Adrenal gland (tissue), 12 donors: ENCODE measurements around the gene VHLL. TPM values are rescaled to one million over a fixed set of nuclear protein-coding genes. Genes with fewer than 3 reads are reported as not detected.
A peak's percentile ranks its signal among the peaks of the same experiment; 100 is the strongest.

ENCODE experiments used
- DNase-seq, 7 donors: peaks; one replicate each; pipeline ENCODE4 v3.0.0-alpha.2; 2019 to 2020
- H3K27ac ChIP-seq, 5 donors: fragments of 200-600 bp; sonication (generic) in 4 of 5; 1 replicate in 3 of 5; 2 replicates in 2 of 5; pipeline versions ENCODE4 v1.5.1 to v1.8.0; 2016 to 2020; ENCODE audit warnings: mild to moderate bottlenecking in 1 of 5
- H3K27me3 ChIP-seq: fragments of 200-600 bp; 2 replicates; pipeline ENCODE4 v1.8.0; 2021
- H3K36me3 ChIP-seq, 2 donors: fragments of 200-600 bp; replicated peaks in 1 of 2; 1 replicate in 1 of 2; 2 replicates in 1 of 2; pipeline versions ENCODE4 v1.5.1 to v1.8.0; 2018 to 2022
- H3K4me1 ChIP-seq, 2 donors: fragments of 200-600 bp; replicated peaks in 1 of 2; 1 replicate in 1 of 2; 2 replicates in 1 of 2; pipeline versions ENCODE4 v1.5.1 to v1.8.0; 2018 to 2021
- H3K4me3 ChIP-seq, 4 donors: fragments of 200-600 bp; sonication (generic) in 3 of 4; one replicate each; pipeline ENCODE4 v1.5.1; 2016 to 2018
- H3K9me3 ChIP-seq, 3 donors: fragments of 200-600 bp; sonication (generic) in 1 of 3; replicated peaks in 1 of 3; 1 replicate in 2 of 3; 2 replicates in 1 of 3; pipeline versions ENCODE4 v1.5.1 to v1.8.0; 2016 to 2021
- POLR2A ChIP-seq, 2 donors: fragments of 450-650 bp; IDR thresholded peaks; one replicate each; pipeline ENCODE4 v1.6.1; 2017; ENCODE audit warnings: antibody characterized with exemption in 2 of 2, mild to moderate bottlenecking in 2 of 2, moderate library complexity in 1 of 2
- WGBS, 4 donors: extraction: QIAGEN DNeasy Blood & Tissue Kit in 2 of 4; methylation state at CpG; one replicate each; pipeline versions ENCODE4 v1.1.5 to v1.1.7; 2013 to 2017; 5-methylcytosine and 5-hydroxymethylcytosine counted together
- intact Hi-C, 2 donors: fragments of 100-400 bp; cut with DNase I; formaldehyde crosslinking; loops; one replicate each; pipeline versions ENCODE4 v1.14.1 to v1.15.0; 2022 to 2023
- polyA plus RNA-seq, 3 donors: library from polyadenylated mRNA; stranded (reverse); fragments of 200-250 nt in 2 of 3; fragments of 350-450 nt in 1 of 3; fragmentation: Illumina TruSeq in 1 of 3; extraction: RNeasy Lipid Tissue Mini Kit (QIAGEN cat#74804) in 1 of 3; gene quantifications; one replicate each; pipeline ENCODE4 v1.2.3, GENCODE V29; 2013 to 2014
- total RNA-seq, 9 donors: library from RNA; depleted of rRNA in 4 of 9; stranded (reverse); fragments of >200 nt in 4 of 9; fragments of 120-200 nt in 1 of 9; fragmentation: NEBNext Ultra II Directional in 1 of 9; extraction: Animal tissue kit (Norgen Biotek cat#: 25700) in 1 of 9; gene quantifications; one replicate each; pipeline versions ENCODE4 v1.1.0 to v1.2.4, GENCODE V29; 2013 to 2023
- TF ChIP-seq, protein P1 (sequence below), 6 experiments: fragments of 450-650 bp in 4 of 6; fragments of 200-600 bp in 2 of 6; sonication (generic) in 1 of 6; IDR thresholded peaks; 1 replicate in 5 of 6; 2 replicates in 1 of 6; pipeline versions ENCODE4 v1.5.1 to v1.8.0; 2016 to 2021; ENCODE audit warnings: antibody characterized with exemption in 6 of 6, mild to moderate bottlenecking in 2 of 6, moderate library complexity in 1 of 6
- donor health status: healthy with polysubstance abuse.
- donor health status: Bipolar disorder and iron deficiency.
- donor health status: DM: yes; HTN: yes; CAD: no.
- donor health status: DM: no; HTN: no; CAD: no.
- donor health status: DM: no; HTN: no; CAD: no.
- donor health status: DM: yes; HTN: yes; CAD: no.

VHLL gene
- total and polyA plus RNA-seq, 12 donors = 0.39 to 0.72 (median 0.44) TPM; not detected in 9

DNA sequence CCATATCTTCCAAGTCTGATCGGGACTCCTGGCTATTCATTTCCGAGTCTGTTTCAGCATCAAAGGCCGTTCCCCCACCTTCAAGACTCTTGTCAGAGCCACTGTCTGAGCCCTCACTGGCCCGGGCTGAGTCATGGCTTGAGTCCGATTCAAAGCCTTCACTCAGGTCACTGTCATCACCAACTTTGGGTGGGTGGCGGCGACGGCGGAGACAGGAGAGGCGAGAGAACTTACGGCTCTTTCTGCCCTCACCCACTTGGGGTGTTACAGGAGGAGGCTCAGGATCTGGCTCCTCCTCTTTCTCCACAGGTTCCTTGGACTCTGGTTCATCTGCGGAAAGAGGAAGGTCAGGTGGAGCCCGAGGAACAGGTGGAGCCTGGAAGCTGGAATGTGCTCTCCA, 33.1 kb downstream of the VHLL start:
- peaks cover 0 to 93% of the 10 kb centered on the region in 2 donors for H3K36me3 ChIP-seq
- DNase-seq = no peak
- H3K4me1 ChIP-seq = peaks cover 4 to 12% of the 10 kb centered on the region in 2 donors
- intact Hi-C loops = no loop called here
- no peak overlapping the region for H3K27ac ChIP-seq
- TF ChIP-seq POLR2A (IDR thresholded peaks at IDR 0.05) = no peak
- TF ChIP-seq, protein P1, sequence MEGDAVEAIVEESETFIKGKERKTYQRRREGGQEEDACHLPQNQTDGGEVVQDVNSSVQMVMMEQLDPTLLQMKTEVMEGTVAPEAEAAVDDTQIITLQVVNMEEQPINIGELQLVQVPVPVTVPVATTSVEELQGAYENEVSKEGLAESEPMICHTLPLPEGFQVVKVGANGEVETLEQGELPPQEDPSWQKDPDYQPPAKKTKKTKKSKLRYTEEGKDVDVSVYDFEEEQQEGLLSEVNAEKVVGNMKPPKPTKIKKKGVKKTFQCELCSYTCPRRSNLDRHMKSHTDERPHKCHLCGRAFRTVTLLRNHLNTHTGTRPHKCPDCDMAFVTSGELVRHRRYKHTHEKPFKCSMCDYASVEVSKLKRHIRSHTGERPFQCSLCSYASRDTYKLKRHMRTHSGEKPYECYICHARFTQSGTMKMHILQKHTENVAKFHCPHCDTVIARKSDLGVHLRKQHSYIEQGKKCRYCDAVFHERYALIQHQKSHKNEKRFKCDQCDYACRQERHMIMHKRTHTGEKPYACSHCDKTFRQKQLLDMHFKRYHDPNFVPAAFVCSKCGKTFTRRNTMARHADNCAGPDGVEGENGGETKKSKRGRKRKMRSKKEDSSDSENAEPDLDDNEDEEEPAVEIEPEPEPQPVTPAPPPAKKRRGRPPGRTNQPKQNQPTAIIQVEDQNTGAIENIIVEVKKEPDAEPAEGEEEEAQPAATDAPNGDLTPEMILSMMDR (IDR thresholded peaks at IDR 0.05) = no peak
- no peaks in the 10 kb centered on the region for H3K9me3 ChIP-seq
- H3K4me3 ChIP-seq = no peak overlapping the region
- WGBS, 4 donors = 85 to 90% (median 88%) methylated on average over 9 to 13 of the region's 13 CpGs
- H3K27me3 ChIP-seq = no peaks in the 10 kb centered on the region

DNA sequence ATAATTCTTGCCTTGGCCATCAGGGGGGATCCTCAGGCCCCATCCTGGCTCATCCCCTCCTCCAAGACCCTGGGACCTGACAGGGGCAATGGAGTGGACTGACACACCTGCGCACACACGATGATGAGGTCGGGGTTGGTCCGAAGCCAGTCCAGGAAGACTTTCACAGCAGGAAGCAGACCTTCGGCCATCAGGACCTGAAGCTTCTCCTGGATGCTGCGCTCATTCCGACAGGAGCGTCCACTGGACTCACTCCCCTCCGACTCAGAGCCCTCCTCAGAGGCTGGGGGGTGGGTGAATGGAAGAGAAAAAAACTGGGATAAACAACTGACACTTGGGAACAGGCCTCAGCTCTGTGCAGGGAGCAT, 35.8 kb downstream of the VHLL start:
- H3K27ac ChIP-seq = peak overlapping the region in 3 of 5 donors; percentile 10 to 69 (median 67)
- no peaks in the 10 kb centered on the region for H3K27me3 ChIP-seq
- intact Hi-C loops = no loop called here
- H3K4me1 ChIP-seq = peaks cover 4 to 12% of the 10 kb centered on the region in 2 donors
- H3K9me3 ChIP-seq = no peaks in the 10 kb centered on the region
- peaks cover 0 to 94% of the 10 kb centered on the region in 2 donors for H3K36me3 ChIP-seq
- no peak overlapping the region for H3K4me3 ChIP-seq
- TF ChIP-seq POLR2A (IDR thresholded peaks at IDR 0.05) = no peak
- TF ChIP-seq, protein P1 (IDR thresholded peaks at IDR 0.05) = no peak
- 72 to 90% (median 82%) methylated on average over 8 to 9 of the region's 9 CpGs for WGBS, 4 donors
- DNase-seq = no peak

DNA sequence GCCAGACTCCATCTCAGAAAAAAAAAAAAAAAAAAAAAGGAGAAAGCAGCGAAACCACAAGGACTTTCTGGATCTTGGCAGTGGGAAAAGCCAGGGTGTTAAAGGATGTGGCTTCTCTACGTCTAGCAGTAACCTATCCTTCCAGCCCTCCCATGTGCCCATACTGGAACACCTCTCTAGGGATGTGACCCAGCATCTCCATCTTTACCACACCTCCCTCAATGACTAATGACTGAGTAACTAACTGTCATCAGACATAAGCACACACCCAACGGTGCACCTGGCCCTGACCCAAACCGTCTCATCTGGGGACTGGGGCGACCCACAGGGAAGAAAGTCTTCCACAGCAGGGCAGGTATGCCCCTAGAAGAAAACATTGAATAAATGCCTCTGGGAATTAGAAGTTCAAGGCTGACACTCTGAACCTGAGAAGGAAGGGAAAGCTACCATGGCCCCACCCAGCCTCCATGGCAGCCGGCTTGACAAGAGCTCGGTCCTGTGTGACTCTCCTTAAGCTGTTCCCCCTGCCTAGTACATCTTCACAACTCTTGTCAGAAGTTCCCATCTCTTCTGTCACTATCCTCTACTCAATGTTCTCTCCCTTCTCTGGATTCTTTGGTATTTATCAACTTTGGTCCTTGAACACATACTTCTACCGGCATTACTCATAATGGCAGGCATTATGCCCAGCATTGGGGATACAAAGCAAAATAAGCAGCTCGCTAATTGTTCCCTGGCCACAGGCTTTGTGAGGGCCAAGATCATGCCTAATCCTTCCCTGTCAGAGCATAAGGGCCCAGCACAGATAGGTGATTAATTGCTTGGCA, 36.4 kb downstream of the VHLL start:
- no peak for TF ChIP-seq POLR2A (IDR thresholded peaks at IDR 0.05)
- TF ChIP-seq, protein P1 (IDR thresholded peaks at IDR 0.05) = no peak
- Histone ChIP-seq H3K27ac (peak overlapping the region in 4 of 5 donors; percentile 10 to 69 (median 38)), H3K4me3 (no peak overlapping the region), H3K9me3 (no peaks in the 10 kb centered on the region), H3K4me1 (peaks cover 4 to 12% of the 10 kb centered on the region in 2 donors), H3K27me3 (no peaks in the 10 kb centered on the region), H3K36me3 (peaks cover 0 to 94% of the 10 kb centered on the region in 2 donors)
- DNase-seq = peak; percentile 51 to 81 (median 75)
- intact Hi-C loops = no loop called here
- WGBS, 4 donors = 49 to 59% (median 53%) methylated on average over 9 of the region's 9 CpGs

DNA sequence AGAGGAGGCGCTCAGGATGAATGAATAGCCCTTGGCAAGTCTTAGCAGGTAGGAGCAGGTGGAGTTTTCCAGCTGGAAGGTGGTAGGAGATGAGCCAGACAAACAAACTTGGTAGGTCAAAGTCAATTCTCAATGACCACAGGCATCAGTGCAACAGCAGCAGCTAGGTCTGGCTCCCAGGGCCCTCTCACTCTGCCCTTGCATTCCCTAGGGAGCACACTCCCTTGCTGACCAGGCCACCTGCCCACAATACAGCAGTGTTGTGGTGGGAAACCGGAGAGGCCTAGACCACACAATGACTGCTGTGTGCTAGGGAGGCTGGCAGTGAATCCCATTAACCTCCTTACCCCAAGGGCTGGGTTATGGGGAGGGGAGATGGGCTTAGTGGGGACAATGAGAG, 38.2 kb downstream of the VHLL start:
- H3K4me1 ChIP-seq = peaks cover 4 to 12% of the 10 kb centered on the region in 2 donors
- no peaks in the 10 kb centered on the region for H3K27me3 ChIP-seq
- H3K36me3 ChIP-seq = peaks cover 0 to 94% of the 10 kb centered on the region in 2 donors
- no peak overlapping the region for H3K27ac ChIP-seq
- WGBS, 4 donors = 89 to 95% (median 93%) methylated on average over 2 of the region's 2 CpGs
- no peaks in the 10 kb centered on the region for H3K9me3 ChIP-seq
- TF ChIP-seq, protein P1 (IDR thresholded peaks at IDR 0.05) = no peak
- no peak for TF ChIP-seq POLR2A (IDR thresholded peaks at IDR 0.05)
- DNase-seq = no peak
- no peak overlapping the region for H3K4me3 ChIP-seq
- intact Hi-C loops = no loop called here
